ENCODE data around the gene BICD2.

BICD2 gene

DNA sequence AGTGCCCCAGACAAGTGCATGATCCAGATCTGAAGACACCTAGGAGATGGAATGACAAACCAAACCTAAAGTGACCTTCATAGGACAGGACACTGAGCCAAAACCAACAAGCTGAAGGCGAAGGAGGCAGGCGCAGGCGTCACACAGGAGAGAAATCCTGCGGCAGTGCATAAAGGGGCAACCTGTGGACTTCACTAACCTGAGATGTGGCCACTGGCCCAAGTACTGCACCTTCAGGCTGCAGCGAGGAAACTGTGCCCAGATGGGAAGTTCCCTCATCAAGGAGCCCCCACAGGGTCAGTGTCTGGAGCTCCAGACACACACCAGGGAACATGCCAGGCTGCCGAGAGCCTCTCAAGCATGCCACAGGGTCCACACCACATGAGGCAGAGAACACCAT, 98.4 kb downstream of the BICD2 start:
- Mint-ChIP-seq H3K27ac (peak overlapping the region in 1 of 2 donors; percentile 93), H3K36me3 (ENCODE audit: insufficient read depth) (peaks cover 5% of the 10 kb centered on the region), H3K27me3 (no peaks in the 10 kb centered on the region), H3K9me3 (no peaks in the 10 kb centered on the region), H3K4me3 (peak overlapping the region in 1 of 2 donors; percentile 28), H3K4me1 (ENCODE audit: low read depth in 2 of 2) (peaks cover 38 to 48% of the 10 kb centered on the region in 2 donors)
- ATAC-seq (replicated peaks), result no peak
- no peak for DNase-seq

DNA sequence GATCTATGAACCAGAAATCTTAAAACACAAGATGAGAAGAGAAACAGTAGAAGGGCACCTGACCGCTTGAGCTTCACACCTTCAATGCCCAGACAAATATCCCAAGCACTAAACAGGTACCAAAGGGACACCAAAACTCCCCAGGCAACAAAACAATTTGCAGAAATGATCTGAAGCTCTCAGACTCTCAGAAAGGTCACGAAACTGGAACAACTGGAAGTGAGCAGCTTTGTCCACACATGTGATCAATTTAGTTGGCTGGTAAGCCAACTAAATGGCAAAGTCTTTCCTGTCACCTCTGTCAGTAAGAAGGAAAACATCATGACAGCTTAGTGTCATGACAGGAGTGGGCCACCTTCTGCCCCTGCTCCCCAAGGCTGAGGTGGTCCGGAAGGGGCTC, 98.8 kb downstream of the BICD2 start:
- Mint-ChIP-seq H3K36me3 (ENCODE audit: insufficient read depth) (peaks cover 5% of the 10 kb centered on the region), H3K27me3 (no peaks in the 10 kb centered on the region), H3K4me3 (peak overlapping the region in 1 of 2 donors; percentile 28), H3K27ac (peak overlapping the region in 1 of 2 donors; percentile 93), H3K4me1 (ENCODE audit: low read depth in 2 of 2) (peaks cover 38 to 48% of the 10 kb centered on the region in 2 donors), H3K9me3 (no peaks in the 10 kb centered on the region)
- DNase-seq (no peak), ATAC-seq (replicated peaks) (no peak)

DNA sequence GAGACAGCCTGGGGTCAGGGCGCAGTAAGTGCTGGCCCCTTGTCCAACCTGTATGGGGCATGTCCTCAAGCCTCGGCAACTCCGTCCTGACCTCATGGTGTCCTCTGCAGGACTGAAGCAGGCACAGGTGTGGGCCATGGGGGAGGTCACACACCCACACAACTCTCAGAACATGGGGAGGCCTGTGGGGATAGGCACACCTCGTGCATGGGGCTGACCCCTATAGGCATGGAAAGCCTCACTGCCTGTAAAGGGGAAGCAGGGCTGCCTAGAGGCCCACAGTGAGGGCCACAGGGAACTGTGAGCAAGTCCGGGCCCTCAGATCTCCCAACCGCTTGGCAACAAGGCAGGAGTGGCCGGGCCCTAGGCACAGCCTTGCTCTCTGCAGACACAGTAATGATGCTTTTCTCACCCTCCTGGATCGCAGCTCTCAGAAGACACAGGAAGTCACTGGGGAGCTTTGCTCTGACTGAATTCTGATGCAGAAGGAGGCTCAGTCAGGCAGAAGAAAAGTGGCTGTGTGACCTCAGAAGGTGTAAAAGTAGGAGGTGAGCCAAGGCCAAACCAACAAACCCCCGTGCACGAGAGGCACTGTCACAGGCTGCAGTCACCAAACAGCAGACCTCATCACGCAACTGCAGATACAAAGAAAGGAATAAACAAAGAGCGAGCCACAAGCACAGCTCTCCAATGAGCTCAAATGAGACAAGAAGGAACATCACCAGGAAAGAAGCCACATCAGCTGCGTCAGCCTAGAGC, 100.1 kb downstream of the BICD2 start:
- peak overlapping the region; percentile 64 to 93 for H3K27ac Mint-ChIP-seq
- H3K9me3 Mint-ChIP-seq, result no peaks in the 10 kb centered on the region
- peaks cover 40 to 52% of the 10 kb centered on the region in 2 donors for H3K4me1 Mint-ChIP-seq (ENCODE audit: low read depth in 2 of 2)
- DNase-seq, result peak; percentile 10 to 62 (median 11)
- peak; percentile 68 for ATAC-seq (replicated peaks)
- peaks cover 3% of the 10 kb centered on the region for H3K36me3 Mint-ChIP-seq (ENCODE audit: insufficient read depth)
- H3K27me3 Mint-ChIP-seq, result no peaks in the 10 kb centered on the region
- H3K4me3 Mint-ChIP-seq, result peak overlapping the region; percentile 11 to 61

DNA sequence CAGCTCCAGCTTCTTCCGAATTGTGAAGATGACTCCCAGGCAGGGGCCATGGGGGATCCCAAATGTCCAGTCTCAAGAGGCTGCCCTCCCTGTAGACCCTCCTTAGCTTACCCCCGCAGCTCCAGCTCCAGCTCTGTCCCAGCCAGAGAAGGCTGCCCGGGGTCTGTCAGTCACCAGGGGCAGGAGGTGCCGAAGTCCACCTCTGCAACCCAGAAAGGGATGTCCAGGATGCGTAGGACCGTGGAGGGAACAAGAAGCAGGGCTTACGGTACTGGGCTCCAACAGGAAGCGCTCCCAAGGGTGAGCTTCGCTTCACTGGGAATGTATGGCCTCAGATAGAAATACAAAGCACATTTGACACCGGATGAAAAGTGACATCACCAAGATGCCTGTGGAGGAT, 100.7 kb downstream of the BICD2 start:
- H3K4me3 Mint-ChIP-seq, result peak overlapping the region in 1 of 2 donors; percentile 33

DNA sequence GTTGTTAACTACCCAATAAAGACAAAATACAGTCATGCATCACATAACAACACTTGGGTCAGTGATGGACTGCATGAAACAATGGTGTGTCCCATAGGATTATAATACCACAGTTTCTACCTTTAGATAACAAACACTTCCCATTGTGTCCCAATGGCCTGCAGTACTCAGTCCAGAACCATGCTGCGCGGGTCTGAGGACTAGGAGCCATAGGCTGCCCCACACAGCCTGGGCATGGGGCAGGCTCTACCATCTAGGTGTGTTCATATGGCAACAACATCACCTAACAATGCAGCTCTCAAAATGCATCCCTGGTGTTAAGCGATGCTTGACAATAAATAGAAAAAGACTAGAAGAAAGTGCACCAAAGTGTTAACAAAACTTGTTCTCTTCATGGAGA, 101.5 kb downstream of the BICD2 start:
- Mint-ChIP-seq H3K4me1 (ENCODE audit: low read depth in 2 of 2) (peaks cover 34 to 39% of the 10 kb centered on the region in 2 donors), H3K36me3 (ENCODE audit: insufficient read depth) (peaks cover 9% of the 10 kb centered on the region), H3K4me3 (peak overlapping the region in 1 of 2 donors; percentile 10), H3K27ac (peak overlapping the region; percentile 64 to 93), H3K9me3 (no peaks in the 10 kb centered on the region), H3K27me3 (no peaks in the 10 kb centered on the region)
- DNase-seq (no peak), ATAC-seq (replicated peaks) (no peak)

More for the DNA sequence above, 100.7 kb downstream of the BICD2 start:
- Mint-ChIP-seq H3K4me1 (ENCODE audit: low read depth in 2 of 2) (peaks cover 38 to 48% of the 10 kb centered on the region in 2 donors), H3K27ac (peak overlapping the region; percentile 64 to 93), H3K36me3 (ENCODE audit: insufficient read depth) (peaks cover 3% of the 10 kb centered on the region), H3K27me3 (no peaks in the 10 kb centered on the region), H3K9me3 (no peaks in the 10 kb centered on the region)
- no peak for DNase-seq
- no peak for ATAC-seq (replicated peaks)

DNA sequence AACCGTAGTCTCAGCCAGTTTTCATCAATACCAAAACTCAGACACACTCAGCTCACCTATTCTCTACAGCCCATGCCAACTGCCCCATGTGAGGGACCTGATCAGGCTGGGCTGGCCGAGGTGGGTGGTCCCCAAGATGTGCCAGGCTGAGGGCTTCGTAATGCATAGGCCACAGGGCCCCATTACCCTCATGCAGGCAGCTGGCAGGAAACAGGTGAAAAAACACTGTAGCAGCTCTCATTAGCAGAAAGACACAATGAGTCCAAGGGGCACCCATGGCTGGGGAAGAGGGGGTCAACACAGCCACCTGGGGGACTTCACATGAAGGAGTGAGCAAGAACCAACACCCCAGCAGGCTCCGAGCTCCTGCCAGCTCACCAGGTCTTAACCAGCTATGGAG, 102.9 kb downstream of the BICD2 start:
- Mint-ChIP-seq H3K27me3 (no peaks in the 10 kb centered on the region), H3K9me3 (no peaks in the 10 kb centered on the region), H3K4me3 (no peak overlapping the region), H3K27ac (peak overlapping the region in 1 of 2 donors; percentile 77), H3K4me1 (ENCODE audit: low read depth in 2 of 2) (peaks cover 29 to 36% of the 10 kb centered on the region in 2 donors), H3K36me3 (ENCODE audit: insufficient read depth) (peaks cover 11% of the 10 kb centered on the region)
- no peak for ATAC-seq (replicated peaks)
- DNase-seq, result no peak
